Stimulated activated naive CD4-positive, alpha-beta T cell treated with Interleukin-2 at 50 U/mL for 16 hours (primary cell): Measurements from ENCODE around the gene SH3BP5.
A peak's percentile ranks its signal among the peaks of the same experiment; 100 is the strongest.

Experiments
- DNase-seq: peaks from one replicate; lab custom pipeline; 2025; lab: John Stamatoyannopoulos, UW

SH3BP5 gene

DNA sequence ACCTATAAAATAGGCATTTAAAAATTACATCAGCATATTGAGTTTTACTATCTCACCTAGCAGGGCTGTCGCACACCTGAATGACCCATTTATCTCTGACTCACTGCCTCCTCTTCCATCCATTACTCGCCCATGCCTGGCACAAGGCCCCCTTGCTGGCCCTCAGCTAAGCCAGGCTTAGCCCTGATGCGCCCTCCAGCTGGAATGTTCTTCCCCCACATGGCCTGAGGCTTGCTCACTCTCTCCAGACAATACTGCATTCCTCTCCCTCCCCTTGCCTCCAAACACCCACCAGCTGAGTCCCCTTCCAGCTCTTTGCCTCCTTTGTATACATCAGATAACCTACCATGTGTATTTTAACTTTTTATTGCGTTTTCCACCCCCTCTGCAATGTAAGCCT is 7.2 kb downstream of the SH3BP5 start:
- no peak for DNase-seq

DNA sequence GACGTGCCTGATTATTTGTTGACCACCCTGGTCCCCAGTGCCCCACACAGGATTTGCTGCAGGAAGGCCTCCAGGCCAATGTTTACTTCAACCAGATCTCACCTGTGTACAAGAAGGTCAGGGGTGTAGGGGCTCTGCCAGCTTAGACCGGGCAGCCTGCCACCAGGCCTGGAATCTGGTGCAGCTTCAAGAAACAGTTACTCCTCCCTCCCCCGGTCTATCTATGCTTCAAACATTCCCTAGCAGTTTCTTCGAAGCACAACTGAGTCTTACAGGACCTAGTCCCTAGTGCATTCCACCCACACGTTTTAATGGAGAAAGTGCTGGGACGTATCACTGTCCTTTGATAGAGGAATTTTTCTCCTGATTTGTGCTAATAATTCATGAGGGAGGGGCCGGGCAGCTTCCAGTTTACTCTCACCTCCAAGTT is 8.0 kb downstream of the SH3BP5 start:
- DNase-seq = no peak

DNA sequence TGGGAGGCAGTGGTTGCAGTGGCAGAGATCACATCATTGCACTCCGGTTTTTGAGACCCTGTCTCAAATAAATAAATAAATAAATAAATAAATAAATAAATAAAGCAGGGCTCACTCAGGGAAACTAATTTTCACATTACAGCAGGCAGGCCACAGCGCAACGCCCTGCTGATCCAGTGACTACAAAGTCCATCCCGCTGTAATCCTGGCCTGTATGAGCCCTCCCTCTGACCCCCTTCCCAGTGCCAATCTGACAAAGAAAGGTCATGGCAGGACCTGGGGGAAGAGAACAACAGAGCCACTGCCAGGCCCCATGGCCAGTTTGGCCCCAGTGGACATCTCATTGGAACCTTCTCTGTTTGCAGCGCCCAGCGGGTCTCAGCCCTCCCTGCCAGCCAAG is 9.3 kb downstream of the SH3BP5 start:
- no peak for DNase-seq

DNA sequence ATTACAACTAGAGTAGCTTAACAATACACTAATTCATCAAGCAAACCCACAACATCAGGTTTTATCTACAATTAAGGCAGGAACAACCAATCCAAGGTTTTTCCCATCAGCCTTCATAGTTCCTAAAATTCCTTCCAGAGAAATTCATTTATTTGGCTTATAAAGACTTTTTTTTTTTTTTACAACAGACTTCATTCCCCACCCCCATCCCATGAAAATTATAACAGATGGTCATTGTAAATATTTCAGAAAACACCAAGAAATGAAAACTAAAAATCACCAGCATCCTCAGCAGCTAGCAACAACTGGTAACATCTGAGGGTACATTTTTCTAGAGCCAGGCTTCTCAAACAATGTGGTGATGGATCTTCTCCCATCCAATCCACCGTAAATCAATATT is 11.0 kb downstream of the SH3BP5 start:
- DNase-seq = no peak

DNA sequence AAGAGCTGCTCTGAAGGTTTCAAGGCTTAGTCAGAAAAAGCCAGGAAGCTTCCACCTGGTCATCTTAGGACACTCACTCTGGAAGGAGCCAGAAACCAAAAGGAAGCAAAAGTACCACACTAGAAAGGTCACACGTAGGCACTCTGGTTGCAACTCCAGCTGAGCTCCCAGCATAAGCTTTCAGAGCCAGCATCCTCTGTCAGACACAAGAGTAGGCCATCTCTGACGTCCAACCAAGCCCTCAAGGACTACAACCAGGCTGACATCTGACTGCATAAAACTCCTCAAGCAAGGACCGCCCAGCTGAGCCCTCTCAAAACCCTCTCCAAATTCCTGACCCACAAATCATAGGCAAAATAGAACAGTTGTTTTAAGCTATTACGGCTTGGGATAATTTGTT is 12.8 kb downstream of the SH3BP5 start:
- no peak for DNase-seq

DNA sequence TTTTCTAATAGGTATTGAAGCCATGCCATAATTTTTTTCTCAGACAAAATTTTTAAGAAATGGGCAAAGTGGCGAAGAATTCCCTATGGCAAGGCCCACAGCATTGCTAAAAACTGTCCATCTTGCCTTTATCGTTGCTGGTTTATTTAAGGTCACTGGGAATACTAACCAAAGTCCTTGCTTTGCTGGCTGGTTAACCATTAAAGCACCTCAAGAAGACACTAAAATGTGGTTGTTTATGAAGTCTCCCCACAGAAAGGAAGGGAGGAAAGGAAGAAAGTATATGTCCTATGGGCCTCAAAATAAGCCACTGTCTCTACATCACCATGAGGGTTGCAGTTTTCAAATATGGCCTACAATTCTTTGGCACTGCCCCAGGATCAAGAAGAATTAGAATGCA is 13.2 kb downstream of the SH3BP5 start:
- no peak for DNase-seq

DNA sequence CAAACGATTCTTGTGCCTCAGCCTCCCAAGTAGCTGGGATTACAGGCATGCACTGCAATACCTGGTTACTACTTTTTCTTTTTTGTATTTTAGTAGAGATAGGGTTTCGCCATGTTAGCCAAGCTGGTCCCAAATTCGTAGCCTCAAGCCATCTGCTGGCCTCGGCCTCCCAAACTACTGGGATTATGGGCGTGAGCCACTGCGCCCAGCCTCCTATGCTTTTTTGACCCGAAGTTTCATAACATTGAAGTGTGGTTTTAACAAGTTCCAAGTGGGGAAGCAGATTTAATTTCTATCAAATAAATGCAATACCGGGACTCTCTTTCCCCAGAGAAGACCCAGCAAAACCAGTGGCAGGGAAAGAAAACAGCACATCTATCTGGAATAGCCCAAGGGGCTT is 13.7 kb downstream of the SH3BP5 start:
- DNase-seq = no peak

DNA sequence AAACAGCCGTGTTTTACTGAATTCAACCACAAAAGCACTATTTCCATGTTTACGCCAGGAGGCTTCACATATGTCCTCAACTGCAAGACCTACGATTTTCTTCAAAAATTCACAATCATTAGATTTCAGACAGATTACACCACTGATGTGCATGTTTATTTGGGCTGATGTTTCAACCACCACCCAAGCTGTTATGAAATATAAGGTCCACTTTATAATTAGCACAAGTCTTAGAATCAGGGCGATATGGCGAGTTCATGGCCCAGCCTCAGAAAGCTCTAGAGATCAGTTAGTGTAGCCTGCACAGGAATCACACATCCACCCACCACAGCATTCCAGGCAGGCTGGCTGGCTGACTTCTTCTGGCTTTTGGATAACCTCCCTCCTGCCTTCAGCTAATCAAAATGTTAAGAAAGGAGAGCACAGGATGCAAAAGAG is 15.4 kb downstream of the SH3BP5 start:
- no peak for DNase-seq

DNA sequence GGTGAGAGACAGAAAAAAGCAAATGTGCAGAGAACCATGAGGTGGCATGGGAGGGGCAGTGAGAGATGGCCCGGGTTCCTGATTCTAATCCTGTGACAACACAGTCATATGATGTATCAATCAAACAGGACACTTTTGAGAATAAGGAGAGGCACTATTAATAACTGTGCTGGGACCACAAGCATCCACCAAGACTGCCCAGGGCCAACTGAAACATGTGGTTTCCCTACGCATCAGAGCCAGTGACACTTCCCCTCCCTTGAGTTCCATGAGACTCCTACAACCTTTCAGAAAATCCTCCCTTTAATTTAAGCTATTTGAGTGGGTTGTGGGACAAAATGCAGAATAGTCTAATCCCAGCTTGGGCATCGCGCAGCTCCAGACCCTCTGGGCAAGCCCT is 17.4 kb downstream of the SH3BP5 start:
- no peak for DNase-seq

DNA sequence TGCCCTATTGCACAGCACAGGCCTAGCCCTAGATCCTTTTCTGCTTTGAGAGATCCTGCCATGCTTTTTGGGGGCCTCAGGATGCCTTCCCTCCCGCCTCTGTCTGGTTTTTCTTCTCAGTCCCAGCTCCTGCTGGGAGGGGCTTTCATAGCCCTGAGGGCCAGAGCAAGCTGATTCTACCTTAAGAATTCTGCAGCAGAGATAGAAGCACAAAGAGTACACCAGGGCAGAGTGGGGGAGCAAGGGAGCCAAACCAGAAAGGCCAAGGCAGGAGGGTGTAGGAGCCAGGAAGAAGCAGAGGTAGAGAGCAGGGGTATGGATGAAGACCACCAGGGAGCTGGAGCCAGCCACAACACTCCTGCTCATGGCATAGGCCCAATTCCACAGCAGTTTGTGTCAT is 18.1 kb downstream of the SH3BP5 start:
- no peak for DNase-seq

DNA sequence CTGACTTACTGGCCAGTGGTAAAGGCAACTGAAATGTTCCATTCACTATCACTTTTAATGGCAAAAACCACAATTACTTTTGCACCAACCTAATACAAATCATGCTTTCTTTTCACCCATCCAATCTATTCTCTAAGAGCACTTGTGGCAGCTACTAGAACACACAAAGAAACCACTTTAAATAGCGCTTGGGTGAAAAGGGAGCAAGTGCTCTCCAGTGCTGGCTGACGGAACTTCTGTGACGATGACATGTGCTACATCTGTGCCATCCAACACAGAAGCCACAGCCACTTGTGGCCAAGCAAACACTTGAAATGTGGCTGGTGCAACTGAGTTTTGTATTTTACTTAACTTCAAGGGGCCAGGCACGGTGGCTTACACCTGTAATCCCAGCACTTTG is 18.9 kb downstream of the SH3BP5 start:
- no peak for DNase-seq

DNA sequence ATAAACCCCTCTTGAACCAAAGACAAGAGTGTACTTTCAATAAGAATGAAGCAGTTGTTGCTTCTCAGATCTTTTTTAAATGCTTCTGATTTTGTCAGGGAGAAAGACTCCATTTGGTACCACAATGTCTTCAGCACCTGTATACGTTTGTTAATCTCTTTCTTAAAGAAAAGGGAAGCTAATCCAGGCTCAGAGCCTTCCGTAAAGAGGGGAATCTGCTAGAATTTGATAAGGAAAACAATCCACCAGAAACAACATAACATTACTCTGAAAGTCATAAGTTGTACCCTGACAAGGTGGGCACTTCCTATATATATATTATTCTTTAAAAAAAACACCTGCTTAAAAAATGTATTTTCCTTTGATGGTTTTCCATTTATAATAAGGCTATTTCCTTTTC is 19.8 kb downstream of the SH3BP5 start:
- no peak for DNase-seq

DNA sequence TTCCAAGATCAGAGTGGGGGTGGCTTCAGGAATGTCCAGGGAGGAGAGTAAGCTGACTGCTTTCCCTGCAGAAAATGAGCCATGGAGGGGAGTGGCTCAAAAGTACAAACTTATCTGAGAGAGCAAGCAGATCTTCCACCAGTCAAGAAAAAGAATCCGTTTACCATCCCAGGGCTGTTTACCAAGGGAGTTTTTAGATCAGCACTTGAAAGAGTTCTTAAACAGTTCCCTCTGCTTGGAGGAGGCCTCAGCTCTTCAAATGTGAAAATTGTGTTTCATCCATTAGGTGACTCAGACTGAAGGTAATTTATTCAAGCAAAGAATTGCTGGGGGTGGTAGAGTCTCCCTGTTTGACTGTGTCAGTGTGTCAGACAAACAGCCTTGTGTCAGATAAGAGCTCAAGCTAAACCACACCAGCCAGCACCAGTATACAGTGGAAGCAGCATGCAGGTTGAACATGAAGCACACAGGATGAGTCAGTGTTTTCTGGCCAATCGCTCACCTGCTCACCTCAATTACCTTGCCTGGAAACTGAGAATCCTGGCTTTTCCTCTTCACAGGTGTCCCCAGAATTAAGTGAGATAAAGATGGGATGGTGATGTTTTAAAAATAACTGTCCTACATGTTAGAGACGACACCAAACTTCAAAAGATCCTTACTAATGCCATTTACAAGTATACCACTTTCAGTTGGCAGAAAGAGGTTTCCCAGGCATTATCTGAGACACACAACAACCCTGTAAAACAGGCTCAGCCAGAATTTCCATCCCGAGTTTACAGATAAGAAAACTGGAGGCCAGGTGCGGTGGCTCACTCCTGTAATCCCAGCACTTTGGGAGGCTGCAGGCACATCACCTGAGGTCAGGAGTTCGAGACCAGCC is 21.7 kb downstream of the SH3BP5 start:
- DNase-seq = peak; percentile 68

DNA sequence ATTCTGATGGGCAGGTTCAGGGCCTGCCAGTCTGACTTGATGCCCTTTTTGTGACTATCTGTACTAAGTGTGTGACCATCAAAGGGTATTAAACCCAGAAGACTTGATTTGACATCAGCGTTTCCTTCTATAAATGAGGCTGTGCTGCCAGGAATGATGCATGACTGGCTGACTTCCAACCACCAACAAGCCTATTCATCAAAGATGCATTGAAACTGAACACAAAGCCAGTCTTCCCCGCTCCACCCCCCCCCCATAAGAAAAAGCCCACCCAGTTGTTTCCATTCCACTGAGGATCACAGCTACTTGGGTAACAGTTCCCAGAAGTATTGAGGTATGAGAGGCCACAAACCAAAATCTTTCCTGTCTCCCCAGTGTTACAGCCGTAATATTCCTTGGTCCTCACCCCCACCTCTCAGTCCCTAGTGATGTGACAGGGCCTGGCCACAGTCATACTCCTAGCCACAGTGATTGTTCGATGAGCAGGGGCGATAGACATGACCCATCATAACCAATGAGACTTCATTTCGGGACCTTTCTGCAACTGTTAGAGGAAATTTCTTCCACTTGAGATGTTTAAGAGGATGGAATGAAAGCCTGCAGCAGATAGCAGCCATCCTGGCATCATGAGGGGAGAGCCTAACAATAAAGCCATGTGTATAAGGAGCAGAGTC is 22.6 kb downstream of the SH3BP5 start:
- peak; percentile 51 for DNase-seq

DNA sequence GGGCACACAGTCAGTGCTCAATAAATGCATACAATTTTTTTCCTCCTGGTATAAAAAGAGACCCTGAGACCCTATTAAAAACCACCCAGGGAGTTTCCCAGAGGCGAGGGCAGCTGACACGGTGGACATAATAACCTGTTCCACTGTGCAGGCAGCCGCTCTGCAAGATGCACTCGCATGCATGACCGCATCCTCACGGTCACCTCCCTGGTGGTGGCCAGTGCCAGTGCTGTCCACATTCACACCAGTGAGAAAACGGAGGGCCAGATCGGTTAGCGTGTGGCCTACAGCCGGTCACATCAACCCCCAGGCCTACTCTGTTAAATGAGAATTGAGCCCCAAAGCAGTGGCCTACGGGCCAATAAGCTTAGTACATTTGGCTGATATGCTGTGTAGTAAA is 24.8 kb downstream of the SH3BP5 start:
- DNase-seq = no peak

DNA sequence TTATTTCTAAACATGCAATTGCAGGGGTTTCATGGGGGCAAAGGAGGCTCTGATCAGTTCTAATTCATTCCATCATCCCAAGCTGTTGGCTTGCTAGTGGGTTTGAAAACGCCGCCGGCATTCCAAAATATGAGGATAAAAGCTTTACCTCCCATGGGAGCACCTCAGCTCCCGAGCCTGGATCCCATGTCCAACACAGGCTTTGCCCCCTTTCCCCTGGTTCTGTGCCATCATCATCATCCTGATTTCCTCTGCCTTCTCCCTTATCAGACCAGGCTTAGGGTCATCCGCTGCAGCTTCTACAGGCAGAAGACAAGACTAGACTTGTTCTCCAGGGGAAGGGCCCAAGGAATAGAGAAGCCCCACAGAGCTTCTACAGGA is 25.4 kb downstream of the SH3BP5 start:
- no peak for DNase-seq

DNA sequence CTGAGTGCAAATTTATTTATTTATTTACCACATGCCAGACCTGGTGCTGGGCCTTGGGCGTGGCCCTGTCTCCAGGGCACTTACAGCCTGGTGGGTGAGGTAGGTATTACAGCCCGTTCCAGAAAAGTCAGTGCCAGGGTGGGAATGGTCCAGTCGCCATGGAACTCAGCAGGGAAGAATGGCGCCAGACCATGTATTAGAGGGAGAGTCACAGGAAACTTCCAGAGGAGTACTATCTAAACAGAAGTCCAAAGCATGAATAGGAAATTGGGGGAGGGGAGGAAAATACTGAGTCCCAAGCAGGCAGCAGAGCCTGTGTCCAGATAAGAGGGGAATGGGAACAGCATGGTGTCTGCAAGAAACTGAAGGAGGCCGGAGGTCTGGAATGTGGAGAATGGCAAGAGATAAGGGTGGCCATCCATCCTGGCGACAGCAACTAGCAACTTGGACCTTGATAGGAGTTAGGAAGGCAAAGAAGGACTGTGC is 27.0 kb downstream of the SH3BP5 start:
- no peak for DNase-seq

DNA sequence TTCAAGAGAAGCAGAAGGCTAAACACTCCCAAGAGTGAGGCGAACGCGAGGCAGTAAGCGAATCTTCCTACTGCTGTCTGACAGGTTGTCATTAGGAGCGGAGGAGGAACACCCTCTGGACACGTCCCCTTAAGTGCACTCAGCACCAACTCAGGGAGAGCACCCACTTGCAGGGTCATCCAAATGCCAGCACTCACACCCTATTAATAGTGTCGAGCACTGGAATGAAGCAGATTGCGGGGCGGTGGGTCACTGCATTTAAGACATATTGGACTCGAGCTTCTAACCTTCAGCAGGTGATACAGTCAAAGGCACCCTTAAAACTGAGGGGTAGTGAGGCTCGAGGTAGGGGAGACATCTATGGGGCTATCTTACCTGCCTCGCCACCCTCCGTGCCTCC is 28.7 kb downstream of the SH3BP5 start:
- DNase-seq = no peak

DNA sequence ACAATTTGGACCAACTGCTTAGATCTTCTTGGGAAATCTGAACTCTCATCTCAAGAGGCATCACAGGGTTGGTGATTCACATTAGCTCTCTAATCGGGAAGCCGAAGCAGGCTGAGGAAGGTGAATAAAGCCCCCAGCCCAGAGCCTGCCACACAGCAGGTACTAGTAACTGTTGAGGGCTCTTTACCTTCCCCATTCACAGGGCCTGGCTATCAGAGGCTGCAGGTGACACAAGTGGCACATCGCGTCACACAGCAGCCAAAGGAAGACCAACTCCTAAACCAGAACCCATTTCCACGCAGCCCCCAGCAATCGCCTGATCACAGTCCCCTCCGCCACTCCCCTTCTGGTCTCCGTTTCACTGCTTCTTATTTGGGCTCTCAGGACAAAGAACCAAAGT is 29.2 kb downstream of the SH3BP5 start:
- DNase-seq = no peak

DNA sequence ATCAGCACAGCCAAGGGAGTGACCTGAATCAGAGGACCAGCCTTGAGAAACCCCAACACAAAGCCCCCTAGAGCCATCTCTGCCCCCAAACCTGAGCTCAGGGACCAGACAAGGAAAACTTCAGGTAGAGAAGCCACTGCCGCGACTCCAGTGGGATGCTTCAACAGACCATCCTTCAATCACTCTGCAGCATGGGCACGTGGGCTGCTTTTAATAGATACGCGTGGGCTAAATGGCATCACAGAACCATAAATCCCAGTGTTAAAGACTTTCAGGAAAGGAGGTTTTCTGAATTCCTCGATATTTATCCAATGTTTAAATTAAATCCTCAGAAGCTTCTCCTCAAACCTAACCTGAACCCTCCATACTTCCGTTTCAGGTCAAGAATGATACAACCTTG is 30.6 kb downstream of the SH3BP5 start:
- DNase-seq = no peak

DNA sequence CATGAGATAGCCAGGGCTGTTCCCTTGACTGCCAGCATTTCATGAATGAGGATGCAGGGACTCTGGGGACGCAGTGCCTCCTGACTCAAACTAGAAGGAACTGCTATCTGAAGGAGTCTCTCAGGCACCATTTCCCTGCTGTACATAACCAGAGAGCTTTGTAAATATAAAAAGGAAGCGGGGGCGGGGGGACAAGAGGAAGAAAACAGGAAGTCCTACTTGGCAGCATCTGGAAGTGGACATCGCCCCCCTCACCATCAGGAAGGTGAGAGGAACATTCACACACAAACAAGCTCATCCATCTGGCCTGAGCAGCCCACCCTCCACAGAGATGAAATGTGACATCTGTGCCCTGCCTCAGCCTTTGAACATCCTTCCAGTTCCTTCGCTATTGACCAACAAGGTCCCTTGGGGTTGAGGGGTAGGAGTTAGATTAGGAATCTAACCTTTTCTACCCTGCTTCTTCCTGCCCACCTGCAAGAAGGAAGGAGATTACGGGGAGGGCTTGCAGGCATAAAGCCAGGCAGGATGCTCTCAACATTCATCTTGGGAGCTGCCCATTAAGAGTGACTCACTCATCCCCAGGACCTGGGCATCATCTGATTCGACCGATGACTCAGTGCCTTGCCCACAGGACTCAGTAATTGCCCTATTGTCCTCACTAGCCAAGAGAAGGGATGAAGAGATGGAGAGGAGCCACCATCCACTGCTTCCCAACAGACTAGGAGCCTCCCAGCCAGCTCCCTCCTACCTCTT is 31.9 kb downstream of the SH3BP5 start:
- no peak for DNase-seq

DNA sequence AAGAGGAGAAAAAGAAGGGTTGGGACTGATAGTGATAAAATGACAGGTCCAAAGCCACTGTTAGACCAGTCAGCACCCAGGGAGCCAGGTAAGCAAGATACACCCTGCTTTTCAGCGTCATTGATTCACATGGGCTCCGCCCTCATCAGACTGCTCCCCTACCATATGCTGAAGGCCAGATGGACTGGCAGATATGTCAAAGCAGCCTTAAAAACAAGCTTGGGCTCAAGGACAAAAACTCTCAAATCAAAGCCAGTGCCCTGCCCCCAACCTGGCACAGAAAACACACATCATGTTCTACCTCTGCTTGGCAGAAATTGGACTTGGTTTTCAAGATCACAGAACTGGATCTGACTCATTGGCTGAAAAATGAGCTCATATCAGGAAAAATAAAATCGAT is 33.4 kb downstream of the SH3BP5 start:
- no peak for DNase-seq

DNA sequence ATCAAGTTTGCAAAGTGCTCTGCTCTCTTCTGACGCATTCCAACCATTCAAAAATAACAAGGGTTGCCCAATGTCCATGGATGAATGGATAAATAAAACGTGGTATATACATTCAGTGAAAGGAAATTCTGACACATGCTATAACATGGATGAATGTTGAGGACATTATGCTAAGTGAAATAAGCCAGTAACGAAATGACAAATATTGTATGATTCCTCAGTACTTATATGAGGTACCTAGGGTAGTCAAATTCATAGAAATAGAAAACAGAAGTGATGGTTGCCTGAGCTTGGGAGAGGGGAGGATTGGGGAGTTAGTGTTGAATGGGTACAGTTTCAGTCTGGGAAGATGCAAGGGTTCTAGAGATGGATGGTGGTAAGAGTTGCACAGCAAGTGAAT is 33.9 kb downstream of the SH3BP5 start:
- no peak for DNase-seq
